Endothelial cell of umbilical vein (primary cell): ENCODE data around the gene METTL8. TPM values are rescaled to one million over a fixed set of nuclear protein-coding genes. Genes with fewer than 3 reads are reported as not detected.

Experiments used
- BruUV-seq: library from RNA; stranded (reverse); fragments of 400-500 nt; replicated peaks from 2 replicates; lab custom pipeline; 2021; lab: Mats Ljungman, UMichigan
- CTCF ChIA-PET: fragments of 300-600, 350-600 bp; sonication (Branson Sonifier 250); formaldehyde crosslinking; loops from one replicate; lab custom pipeline; 2021; ENCODE audit warnings: antibody characterized with exemption, inconsistent platforms; lab: Charles Lee
- POLR2A ChIA-PET: fragments of 300-600, 350-600 bp; sonication (Branson Sonifier 250); formaldehyde crosslinking; loops from one replicate; lab custom pipeline; 2021; ENCODE audit warnings: antibody characterized with exemption, inconsistent platforms; lab: Charles Lee
- DNase-seq: peaks from one replicate; pipeline ENCODE4 v3.0.0-alpha.2; 2011; ENCODE audit warnings: low read depth, low spot score
- FAIRE-seq: peaks from 2 replicates; lab custom pipeline; 2011; peaks lifted over from hg19 to GRCh38; lab: Jason Lieb, UNC
- H2AFZ ChIP-seq: 2 replicates; pipeline ENCODE4 v1.6.0; 2012; ENCODE audit warnings: low read depth, low read length, control low read depth, inconsistent platforms
- H3K27ac ChIP-seq: 2 replicates; pipeline ENCODE4 v1.5.1; 2011; ENCODE audit warnings: low read depth, mild to moderate bottlenecking, control low read depth, low read length, moderate library complexity; ENCODE audit not compliant: insufficient read depth
- H3K27me3 ChIP-seq, 2 experiments: 2 replicates each; pipeline versions ENCODE4 v1.6.0 to v1.6.1; 2011; ENCODE audit warnings: low read length in 2 of 2, mixed read lengths in 1 of 2; ENCODE audit not compliant: control insufficient read depth in 2 of 2, insufficient read depth in 2 of 2
- H3K36me3 ChIP-seq, 2 experiments: 2 replicates in 1 of 2; 3 replicates in 1 of 2; pipeline ENCODE4 v1.5.1; 2011; ENCODE audit warnings: low read length in 2 of 2, mild to moderate bottlenecking in 1 of 2, moderate library complexity in 1 of 2; ENCODE audit not compliant: control insufficient read depth in 2 of 2, insufficient read depth in 2 of 2; ENCODE audit errors: extremely low read depth in 1 of 2
- H3K4me1 ChIP-seq: 3 replicates; pipeline ENCODE4 v1.5.1; 2011; ENCODE audit warnings: mild to moderate bottlenecking, low read length; ENCODE audit not compliant: control insufficient read depth, insufficient read depth; ENCODE audit errors: extremely low read depth
- H3K4me2 ChIP-seq: 2 replicates; pipeline ENCODE4 v1.6.1; 2011; ENCODE audit warnings: low read length, control low read depth, mixed read lengths; ENCODE audit not compliant: insufficient read depth
- H3K4me3 ChIP-seq, 3 experiments: fragments of 200-600 bp in 1 of 3; sonication (generic), shearing (Covaris generic) in 1 of 3; replicated peaks in 1 of 3; 2 replicates each; pipeline ENCODE4 v1.5.1; 2011 to 2016; ENCODE audit warnings: control low read depth in 3 of 3, low read length in 3 of 3, mild to moderate bottlenecking in 2 of 3, inconsistent platforms in 1 of 3, low read depth in 1 of 3, moderate library complexity in 1 of 3; ENCODE audit not compliant: insufficient read depth in 1 of 3
- H3K79me2 ChIP-seq: 2 replicates; pipeline ENCODE4 v1.6.0; 2012; ENCODE audit warnings: low read length, inconsistent platforms; ENCODE audit not compliant: control insufficient read depth, insufficient read depth
- H3K9ac ChIP-seq: replicated peaks from 2 replicates; pipeline ENCODE3; 2011; ENCODE audit warnings: low read length, control low read depth; ENCODE audit not compliant: insufficient read depth; ENCODE audit errors: extremely low read depth
- H3K9me1 ChIP-seq: replicated peaks from 3 replicates; pipeline ENCODE4 v1.6.0; 2011; ENCODE audit warnings: mild to moderate bottlenecking, low read length; ENCODE audit not compliant: control insufficient read depth, insufficient read depth; ENCODE audit errors: extremely low read depth
- H3K9me3 ChIP-seq: replicated peaks from 2 replicates; pipeline ENCODE4 v1.5.1; 2012; ENCODE audit warnings: low read length, inconsistent platforms; ENCODE audit not compliant: control insufficient read depth, insufficient read depth
- H4K20me1 ChIP-seq: replicated peaks from 2 replicates; pipeline ENCODE3; 2011; ENCODE audit warnings: mild to moderate bottlenecking, low read length; ENCODE audit not compliant: control insufficient read depth, insufficient read depth; ENCODE audit errors: extremely low read depth
- EZH2 ChIP-seq: IDR thresholded peaks from 2 replicates; pipeline ENCODE4 v1.6.1; 2012; ENCODE audit warnings: borderline replicate concordance, low read depth, mild to moderate bottlenecking, moderate library complexity, low read length, inconsistent platforms; ENCODE audit not compliant: severe bottlenecking
- FOS ChIP-seq: IDR thresholded peaks from 2 replicates; pipeline ENCODE4 v1.6.1; 2011; ENCODE audit warnings: mild to moderate bottlenecking, low read length, moderate library complexity, borderline replicate concordance; ENCODE audit not compliant: insufficient read depth
- GATA2 ChIP-seq: IDR thresholded peaks from 2 replicates; pipeline ENCODE4 v1.7.0; 2011; ENCODE audit warnings: low read depth, mild to moderate bottlenecking, moderate library complexity, mixed read lengths, low read length; ENCODE audit not compliant: insufficient read length, insufficient read depth
- JUN ChIP-seq: IDR thresholded peaks from 2 replicates; pipeline ENCODE4 v1.6.1; 2011; ENCODE audit warnings: borderline replicate concordance, low read depth; ENCODE audit not compliant: insufficient read length, insufficient read depth
- MYC ChIP-seq: IDR thresholded peaks from one replicate; pipeline ENCODE4 v1.6.1; 2011; ENCODE audit warnings: mild to moderate bottlenecking, low read depth, low read length
- POLR2A ChIP-seq: IDR thresholded peaks from 2 replicates; pipeline ENCODE4 v1.6.1; 2012; ENCODE audit warnings: low read depth, mild to moderate bottlenecking, control low read depth, low read length
- POLR2AphosphoS5 ChIP-seq: IDR thresholded peaks from 2 replicates; pipeline ENCODE4 v1.6.1; 2012; ENCODE audit warnings: low read depth, mild to moderate bottlenecking, control low read depth, low read length, moderate library complexity; ENCODE audit not compliant: insufficient read depth
- dilution Hi-C: fragments of 300-500 bp; cut with MboI; formaldehyde crosslinking; loops from one replicate; pipeline ENCODE4 v1.15.0; 2019; ENCODE audit warnings: low sequenced_read_pairs; ENCODE audit not compliant: extremely low pct_ligation_motif_present
- intact Hi-C: fragments of 100-400 bp; cut with micrococcal nuclease; formaldehyde crosslinking; loops from one replicate; pipeline ENCODE4 v1.10.0; 2022
- polyA plus RNA-seq, 4 experiments: library from polyadenylated mRNA; depleted of rRNA in 3 of 4; stranded (reverse) in 3 of 4; unstranded in 1 of 4; fragments of >200 nt; gene quantifications; 2 replicates each; pipeline versions ENCODE4 v1.2.1 to v1.2.3, GENCODE V29; 2011 to 2012; ENCODE audit warnings: missing spikeins in 1 of 4
- total RNA-seq: library from RNA; stranded (reverse); gene quantifications from 2 replicates; pipeline ENCODE4 v1.2.3, GENCODE V29; 2021
- TF ChIP-seq, protein P1 (sequence below), 2 donors: IDR thresholded peaks; 1 replicate in 1 of 2; 2 replicates in 1 of 2; pipeline ENCODE4 v1.5.1; 2011; ENCODE audit warnings: low read length in 2 of 2, mild to moderate bottlenecking in 2 of 2, moderate library complexity in 2 of 2, control low read depth in 1 of 2, inconsistent platforms in 1 of 2, low read depth in 1 of 2; ENCODE audit not compliant: insufficient read depth in 1 of 2; ENCODE audit errors: extremely low read depth in 1 of 2
- TF ChIP-seq, protein P2 (sequence below): IDR thresholded peaks from 2 replicates; pipeline ENCODE4 v1.6.1; 2011; ENCODE audit not compliant: insufficient read depth, insufficient read length

METTL8 gene
- total and polyA plus RNA-seq, 2 donors (not counting 3 experiments of a cell fraction or from before 2014, with no cell fraction given), result 7.0 to 20.2 TPM

DNA sequence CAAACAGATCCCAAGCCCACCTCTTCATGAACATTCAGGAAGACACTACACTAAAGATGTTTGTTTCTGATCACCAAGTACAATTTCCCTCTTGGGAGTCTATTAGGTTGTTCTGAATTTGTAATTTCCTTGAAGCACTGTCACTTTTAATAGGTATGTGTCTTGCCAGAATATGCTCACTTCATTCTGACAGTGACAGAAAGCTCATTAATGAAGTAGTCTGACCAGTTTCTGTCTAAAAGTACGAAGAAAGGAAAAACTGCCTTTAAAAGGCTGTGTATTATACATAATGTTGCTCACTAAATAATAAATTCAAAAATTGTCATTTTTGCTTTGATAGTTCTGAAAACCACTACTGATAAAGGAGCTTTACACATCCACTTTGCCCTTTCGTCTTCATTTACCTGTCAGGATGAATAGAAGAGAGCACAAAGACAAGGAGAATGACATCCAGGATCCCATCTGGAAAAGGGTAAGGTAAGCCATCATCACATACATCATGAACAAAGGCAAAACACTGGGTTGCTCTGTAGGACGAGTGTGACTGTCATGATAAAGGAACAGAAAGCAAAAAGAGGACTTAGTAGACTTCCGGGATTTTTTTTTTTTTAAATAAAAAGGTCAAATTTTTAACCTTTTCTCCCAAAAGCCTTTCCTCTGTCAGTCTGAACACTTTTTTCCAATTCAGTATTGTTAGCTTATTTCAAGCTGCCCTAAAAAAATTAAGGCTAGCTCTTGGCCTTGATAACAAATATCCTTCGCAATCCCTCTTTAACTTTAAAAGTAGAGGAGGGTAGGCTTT, 103.4 kb downstream of the METTL8 start:
- no peaks in the 10 kb centered on the region for H3K9me3 ChIP-seq
- no peak overlapping the region for H3K4me3 ChIP-seq
- no TSS peak for BruUV-seq
- no peaks in the 10 kb centered on the region for H3K36me3 ChIP-seq
- H2AFZ ChIP-seq, result no peak overlapping the region
- H3K79me2 ChIP-seq, result no peaks in the 10 kb centered on the region
- no peak overlapping the region for H3K27ac ChIP-seq
- CTCF ChIA-PET, result interaction anchor here (1.0 to 1.3 kb wide), 2 partner anchors 11 to 28 kb away, joined by 3 read pairs; no protein-coding TSS in a partner anchor
- DNase-seq, result no peak
- intact Hi-C loops, result no loop called here
- POLR2A ChIA-PET, result no interaction called here
- H3K27me3 ChIP-seq, result no peaks in the 10 kb centered on the region
- no peak for FAIRE-seq
- H4K20me1 ChIP-seq, result no peaks in the 10 kb centered on the region
- no peaks in the 10 kb centered on the region for H3K9me1 ChIP-seq
- no peaks in the 10 kb centered on the region for H3K4me1 ChIP-seq
- no peak overlapping the region for H3K4me2 ChIP-seq
- TF ChIP-seq, protein P1, sequence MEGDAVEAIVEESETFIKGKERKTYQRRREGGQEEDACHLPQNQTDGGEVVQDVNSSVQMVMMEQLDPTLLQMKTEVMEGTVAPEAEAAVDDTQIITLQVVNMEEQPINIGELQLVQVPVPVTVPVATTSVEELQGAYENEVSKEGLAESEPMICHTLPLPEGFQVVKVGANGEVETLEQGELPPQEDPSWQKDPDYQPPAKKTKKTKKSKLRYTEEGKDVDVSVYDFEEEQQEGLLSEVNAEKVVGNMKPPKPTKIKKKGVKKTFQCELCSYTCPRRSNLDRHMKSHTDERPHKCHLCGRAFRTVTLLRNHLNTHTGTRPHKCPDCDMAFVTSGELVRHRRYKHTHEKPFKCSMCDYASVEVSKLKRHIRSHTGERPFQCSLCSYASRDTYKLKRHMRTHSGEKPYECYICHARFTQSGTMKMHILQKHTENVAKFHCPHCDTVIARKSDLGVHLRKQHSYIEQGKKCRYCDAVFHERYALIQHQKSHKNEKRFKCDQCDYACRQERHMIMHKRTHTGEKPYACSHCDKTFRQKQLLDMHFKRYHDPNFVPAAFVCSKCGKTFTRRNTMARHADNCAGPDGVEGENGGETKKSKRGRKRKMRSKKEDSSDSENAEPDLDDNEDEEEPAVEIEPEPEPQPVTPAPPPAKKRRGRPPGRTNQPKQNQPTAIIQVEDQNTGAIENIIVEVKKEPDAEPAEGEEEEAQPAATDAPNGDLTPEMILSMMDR (IDR thresholded peaks at IDR 0.05; ENCODE audit: extremely low read depth in 1 of 2, insufficient read depth in 1 of 2, low read depth in 1 of 2, low read length in 2 of 2), result no peak
- TF ChIP-seq EZH2 (no peak), MYC (no peak), POLR2A (no peak), FOS (no peak), JUN (no peak), POLR2AphosphoS5 (no peak), GATA2 (no peak)
- TF ChIP-seq, protein P2, sequence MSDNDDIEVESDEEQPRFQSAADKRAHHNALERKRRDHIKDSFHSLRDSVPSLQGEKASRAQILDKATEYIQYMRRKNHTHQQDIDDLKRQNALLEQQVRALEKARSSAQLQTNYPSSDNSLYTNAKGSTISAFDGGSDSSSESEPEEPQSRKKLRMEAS, result no peak
- H3K9ac ChIP-seq, result no peak overlapping the region
- dilution Hi-C loops, result no loop called here
